MCF 10A (cell line): Measurements from ENCODE around the gene ZNF627. TPM values are rescaled to one million over a fixed set of nuclear protein-coding genes. Genes with fewer than 3 reads are reported as not detected.
"Not testable (repeated sequence)": the region's sequence is repeated elsewhere in the genome, so short reads cannot be mapped to it uniquely, and the experiment has no call there.

Experiments used
- BruUV-seq: library from RNA; stranded (reverse); fragments of 400-500 nt; replicated peaks from 2 replicates; lab custom pipeline; 2021; lab: Mats Ljungman, UMichigan
- CTCF ChIA-PET: fragments of 300-600 bp; sonication (Branson Sonifier 250); formaldehyde crosslinking; extraction: SDS; loops from one replicate; lab custom pipeline; 2021; ENCODE audit warnings: antibody characterized with exemption, inconsistent platforms; lab: Yijun Ruan, JAX
- POLR2A ChIA-PET: fragments of 300-600, 350-650 bp; sonication (Branson Sonifier 250); formaldehyde crosslinking; extraction: SDS; loops from one replicate; lab custom pipeline; 2020; ENCODE audit warnings: antibody characterized with exemption, inconsistent platforms; lab: Yijun Ruan, JAX
- DNase-seq: peaks from one replicate; pipeline ENCODE4 v3.0.0-alpha.2; 2018; ENCODE audit not compliant: unreplicated experiment
- H3K27ac Mint-ChIP-seq: one replicate; pipeline ENCODE4 v1.8.0; 2022; ENCODE audit warnings: mild to moderate bottlenecking, low read depth, mixed read lengths; ENCODE audit not compliant: unreplicated experiment
- H3K27me3 Mint-ChIP-seq: one replicate; pipeline ENCODE4 v1.8.0; 2022; ENCODE audit warnings: mixed read lengths; ENCODE audit not compliant: insufficient read depth, unreplicated experiment
- H3K36me3 Mint-ChIP-seq: one replicate; pipeline ENCODE4 v1.8.0; 2022; ENCODE audit warnings: mild to moderate bottlenecking, moderate library complexity, mixed read lengths; ENCODE audit not compliant: insufficient read depth, unreplicated experiment
- H3K4me1 Mint-ChIP-seq: one replicate; pipeline ENCODE4 v1.8.0; 2022; ENCODE audit warnings: mixed read lengths; ENCODE audit not compliant: insufficient read depth, unreplicated experiment
- H3K4me3 Mint-ChIP-seq: one replicate; pipeline ENCODE4 v1.8.0; 2022; ENCODE audit warnings: mild to moderate bottlenecking, moderate library complexity, mixed read lengths; ENCODE audit not compliant: unreplicated experiment
- H3K9me3 Mint-ChIP-seq: one replicate; pipeline ENCODE4 v1.8.0; 2022; ENCODE audit warnings: mixed read lengths; ENCODE audit not compliant: unreplicated experiment
- CTCF ChIP-seq: fragments of 200-600 bp; IDR thresholded peaks from one replicate; pipeline ENCODE4 v1.8.0; 2022; ENCODE audit warnings: antibody characterized with exemption, mild to moderate bottlenecking; ENCODE audit not compliant: unreplicated experiment
- intact Hi-C: fragments of 100-400 bp; cut with micrococcal nuclease; formaldehyde crosslinking; loops from 2 replicates; pipeline ENCODE4 v1.14.1; 2022
- total RNA-seq: library from RNA; stranded (reverse); gene quantifications from 2 replicates; pipeline ENCODE4 v1.2.3, GENCODE V29; 2022

The ZNF627 gene
- total RNA-seq, 1 experiment from 2014 or later = 8.7 TPM

GRCh38 chr19:11612816-11613511, 15.7 kb downstream of the ZNF627 start:
- DNase-seq = no peak
- CTCF ChIA-PET = interaction anchor here (0.6 to 1.0 kb wide), 3 partner anchors 25 to 120 kb away, joined by 3 read pairs; no protein-coding TSS in a partner anchor
- Mint-ChIP-seq H3K9me3 (peaks cover 2% of the 10 kb centered on the region), H3K27me3 (no peaks in the 10 kb centered on the region), H3K36me3 (peaks cover 48% of the 10 kb centered on the region), H3K27ac (no peak overlapping the region), H3K4me1 (no peaks in the 10 kb centered on the region), H3K4me3 (no peak overlapping the region)
- no peak for TF ChIP-seq CTCF
- POLR2A ChIA-PET = interaction anchor here (1.5 to 1.8 kb wide), 2 partner anchors 11 to 15 kb away, joined by 5 to 6 read pairs; partner anchors contain the start of gene ZNF627
- intact Hi-C loops = no loop called here
- no TSS peak for BruUV-seq

GRCh38 chr19:11617180-11618062, 20.1 kb downstream of the ZNF627 start:
- intact Hi-C loops = no loop called here
- Mint-ChIP-seq H3K27ac (no peak overlapping the region), H3K9me3 (no peaks in the 10 kb centered on the region), H3K4me3 (no peak overlapping the region), H3K27me3 (no peaks in the 10 kb centered on the region), H3K36me3 (peaks cover 88% of the 10 kb centered on the region), H3K4me1 (no peaks in the 10 kb centered on the region)
- DNase-seq = no peak
- CTCF ChIA-PET = no interaction called here
- TF ChIP-seq CTCF = no peak
- POLR2A ChIA-PET = interaction anchor here (0.6 kb wide), 1 partner anchor 1035 kb away, joined by 3 read pairs; no protein-coding TSS in a partner anchor
- no TSS peak for BruUV-seq

GRCh38 chr19:11620553-11620952, 23.3 kb downstream of the ZNF627 start:
- intact Hi-C loops = no loop called here
- H3K27me3 Mint-ChIP-seq = no peaks in the 10 kb centered on the region
- no peaks in the 10 kb centered on the region for H3K9me3 Mint-ChIP-seq
- no peak for DNase-seq
- peaks cover 16% of the 10 kb centered on the region for H3K4me1 Mint-ChIP-seq
- no TSS peak for BruUV-seq
- no peak overlapping the region for H3K4me3 Mint-ChIP-seq
- H3K27ac Mint-ChIP-seq = no peak overlapping the region
- TF ChIP-seq CTCF = no peak
- peaks cover 64% of the 10 kb centered on the region for H3K36me3 Mint-ChIP-seq
- ChIA-PET CTCF (no interaction called here), POLR2A (no interaction called here)

GRCh38 chr19:11622401-11622800, 25.1 kb downstream of the ZNF627 start:
- BruUV-seq, H3K9me3 Mint-ChIP-seq, H3K4me3 Mint-ChIP-seq, H3K27ac Mint-ChIP-seq, DNase-seq, intact Hi-C loops, H3K27me3 Mint-ChIP-seq: not testable (repeated sequence)
- peaks cover 16% of the 10 kb centered on the region for H3K4me1 Mint-ChIP-seq
- peaks cover 45% of the 10 kb centered on the region for H3K36me3 Mint-ChIP-seq
- POLR2A ChIA-PET = interaction anchor here (0.6 to 1.2 kb wide), 2 partner anchors 25 to 100 kb away, joined by 3 to 4 read pairs; no protein-coding TSS in a partner anchor
- CTCF ChIA-PET = interaction anchor here (0.6 to 0.7 kb wide), 2 partner anchors 104 to 460 kb away, joined by 3 to 4 read pairs; no protein-coding TSS in a partner anchor
